ENCODE data around the gene PPIP5K1.
"Not testable (repeated sequence)": the region's sequence is repeated elsewhere in the genome, so short reads cannot be mapped to it uniquely, and the experiment has no call there.

PPIP5K1 gene

GRCh38 chr15:43589778-43590466 lies at the start of gene PPIP5K1:
Gene PPIP5K1, minus strand, starts transcription at chr15:43590208. Its CDS starts 5,704 bp downstream, at chr15:43584504.
- DNase-seq (ENCODE audit: low read depth in 3 of 3), result not testable (repeated sequence)

GRCh38 chr15:43638464-43639204 lies 48.6 kb upstream of the PPIP5K1 start:
- not testable (repeated sequence) for DNase-seq (ENCODE audit: low read depth in 3 of 3)

- not testable (repeated sequence) for DNase-seq (ENCODE audit: low read depth in 3 of 3)
Measured at GRCh38 chr15:43626937-43627336, 36.9 kb upstream of the PPIP5K1 start.

GRCh38 chr15:43625106-43625505 lies 35.1 kb upstream of the PPIP5K1 start:
- no peak for DNase-seq (ENCODE audit: low read depth in 3 of 3)

GRCh38 chr15:43622068-43622799 lies 32.2 kb upstream of the PPIP5K1 start:
- not testable (repeated sequence) for DNase-seq (ENCODE audit: low read depth in 3 of 3)

- not testable (repeated sequence) for DNase-seq (ENCODE audit: low read depth in 3 of 3)
Measured at GRCh38 chr15:43618700-43619099, 28.7 kb upstream of the PPIP5K1 start, which contains the start of gene STRC. Gene STRC, minus strand, starts transcription at chr15:43618800. Its CDS starts 78 bp downstream, at chr15:43618722.

- DNase-seq (ENCODE audit: low read depth in 3 of 3), result not testable (repeated sequence)
Measured at GRCh38 chr15:43617750-43618149, 27.7 kb upstream of the PPIP5K1 start.

- DNase-seq (ENCODE audit: low read depth in 3 of 3), result not testable (repeated sequence)
Measured at GRCh38 chr15:43602233-43602632, 12.2 kb upstream of the PPIP5K1 start.

GRCh38 chr15:43600200-43600599 lies 10.2 kb upstream of the PPIP5K1 start:
- DNase-seq (ENCODE audit: low read depth in 3 of 3), result not testable (repeated sequence)

- not testable (repeated sequence) for DNase-seq (ENCODE audit: low read depth in 3 of 3)
Measured at GRCh38 chr15:43599131-43599530, 9.1 kb upstream of the PPIP5K1 start.

- not testable (repeated sequence) for DNase-seq (ENCODE audit: low read depth in 3 of 3)
Measured at GRCh38 chr15:43593328-43594190, 3.6 kb upstream of the PPIP5K1 start, which contains the start of gene CKMT1B. Gene CKMT1B, plus strand, starts transcription at chr15:43594027. Its CDS starts 192 bp downstream, at chr15:43594219.

- DNase-seq (ENCODE audit: low read depth in 3 of 3), result not testable (repeated sequence)
Measured at GRCh38 chr15:43592841-43593240, 2.8 kb upstream of the PPIP5K1 start.

GRCh38 chr15:43574607-43575006 lies 15.4 kb downstream of the PPIP5K1 start:
- not testable (repeated sequence) for DNase-seq (ENCODE audit: low read depth in 3 of 3)

- not testable (repeated sequence) for DNase-seq (ENCODE audit: low read depth in 3 of 3)
Measured at GRCh38 chr15:43566615-43567014, 23.4 kb downstream of the PPIP5K1 start.

GRCh38 chr15:43563793-43564192 lies 26.2 kb downstream of the PPIP5K1 start:
- DNase-seq (ENCODE audit: low read depth in 3 of 3), result not testable (repeated sequence)

- DNase-seq (ENCODE audit: low read depth in 3 of 3), result not testable (repeated sequence)
Measured at GRCh38 chr15:43562753-43563152, 27.3 kb downstream of the PPIP5K1 start.

GRCh38 chr15:43552986-43553385 lies 37.0 kb downstream of the PPIP5K1 start:
- no peak for DNase-seq (ENCODE audit: low read depth in 3 of 3)

GRCh38 chr15:43552256-43552655 lies 37.8 kb downstream of the PPIP5K1 start:
- no peak for DNase-seq (ENCODE audit: low read depth in 3 of 3)

GRCh38 chr15:43550527-43551363 lies 39.3 kb downstream of the PPIP5K1 start:
- no peak for DNase-seq (ENCODE audit: low read depth in 3 of 3)

GRCh38 chr15:43547539-43547938 lies 42.5 kb downstream of the PPIP5K1 start:
- no peak for DNase-seq (ENCODE audit: low read depth in 3 of 3)

Data from stimulated activated CD4-positive, alpha-beta T cell treated with anti-CD3 and anti-CD28 coated beads, TNF-alpha, amount 100 ng/mL, for 4 hours (primary cell).